Endothelial cell of umbilical vein (primary cell): ENCODE data around the gene TOMM7. TPM values are rescaled to one million over a fixed set of nuclear protein-coding genes. Genes with fewer than 3 reads are reported as not detected.

Experiments used
- BruUV-seq: library from RNA; stranded (reverse); fragments of 400-500 nt; replicated peaks from 2 replicates; lab custom pipeline; 2021; lab: Mats Ljungman, UMichigan
- CTCF ChIA-PET: fragments of 300-600, 350-600 bp; sonication (Branson Sonifier 250); formaldehyde crosslinking; loops from one replicate; lab custom pipeline; 2021; ENCODE audit warnings: antibody characterized with exemption, inconsistent platforms; lab: Charles Lee
- POLR2A ChIA-PET: fragments of 300-600, 350-600 bp; sonication (Branson Sonifier 250); formaldehyde crosslinking; loops from one replicate; lab custom pipeline; 2021; ENCODE audit warnings: antibody characterized with exemption, inconsistent platforms; lab: Charles Lee
- DNase-seq: peaks from one replicate; pipeline ENCODE4 v3.0.0-alpha.2; 2011; ENCODE audit warnings: low read depth, low spot score
- FAIRE-seq: peaks from 2 replicates; lab custom pipeline; 2011; peaks lifted over from hg19 to GRCh38; lab: Jason Lieb, UNC
- H2AFZ ChIP-seq: 2 replicates; pipeline ENCODE4 v1.6.0; 2012; ENCODE audit warnings: low read depth, low read length, control low read depth, inconsistent platforms
- H3K27ac ChIP-seq: 2 replicates; pipeline ENCODE4 v1.5.1; 2011; ENCODE audit warnings: low read depth, mild to moderate bottlenecking, control low read depth, low read length, moderate library complexity; ENCODE audit not compliant: insufficient read depth
- H3K27me3 ChIP-seq, 2 experiments: 2 replicates each; pipeline versions ENCODE4 v1.6.0 to v1.6.1; 2011; ENCODE audit warnings: low read length in 2 of 2, mixed read lengths in 1 of 2; ENCODE audit not compliant: control insufficient read depth in 2 of 2, insufficient read depth in 2 of 2
- H3K36me3 ChIP-seq, 2 experiments: 2 replicates in 1 of 2; 3 replicates in 1 of 2; pipeline ENCODE4 v1.5.1; 2011; ENCODE audit warnings: low read length in 2 of 2, mild to moderate bottlenecking in 1 of 2, moderate library complexity in 1 of 2; ENCODE audit not compliant: control insufficient read depth in 2 of 2, insufficient read depth in 2 of 2; ENCODE audit errors: extremely low read depth in 1 of 2
- H3K4me1 ChIP-seq: 3 replicates; pipeline ENCODE4 v1.5.1; 2011; ENCODE audit warnings: mild to moderate bottlenecking, low read length; ENCODE audit not compliant: control insufficient read depth, insufficient read depth; ENCODE audit errors: extremely low read depth
- H3K4me2 ChIP-seq: 2 replicates; pipeline ENCODE4 v1.6.1; 2011; ENCODE audit warnings: low read length, control low read depth, mixed read lengths; ENCODE audit not compliant: insufficient read depth
- H3K4me3 ChIP-seq, 3 experiments: fragments of 200-600 bp in 1 of 3; sonication (generic), shearing (Covaris generic) in 1 of 3; replicated peaks in 1 of 3; 2 replicates each; pipeline ENCODE4 v1.5.1; 2011 to 2016; ENCODE audit warnings: control low read depth in 3 of 3, low read length in 3 of 3, mild to moderate bottlenecking in 2 of 3, inconsistent platforms in 1 of 3, low read depth in 1 of 3, moderate library complexity in 1 of 3; ENCODE audit not compliant: insufficient read depth in 1 of 3
- H3K79me2 ChIP-seq: 2 replicates; pipeline ENCODE4 v1.6.0; 2012; ENCODE audit warnings: low read length, inconsistent platforms; ENCODE audit not compliant: control insufficient read depth, insufficient read depth
- H3K9ac ChIP-seq: replicated peaks from 2 replicates; pipeline ENCODE3; 2011; ENCODE audit warnings: low read length, control low read depth; ENCODE audit not compliant: insufficient read depth; ENCODE audit errors: extremely low read depth
- H3K9me1 ChIP-seq: replicated peaks from 3 replicates; pipeline ENCODE4 v1.6.0; 2011; ENCODE audit warnings: mild to moderate bottlenecking, low read length; ENCODE audit not compliant: control insufficient read depth, insufficient read depth; ENCODE audit errors: extremely low read depth
- H3K9me3 ChIP-seq: replicated peaks from 2 replicates; pipeline ENCODE4 v1.5.1; 2012; ENCODE audit warnings: low read length, inconsistent platforms; ENCODE audit not compliant: control insufficient read depth, insufficient read depth
- H4K20me1 ChIP-seq: replicated peaks from 2 replicates; pipeline ENCODE3; 2011; ENCODE audit warnings: mild to moderate bottlenecking, low read length; ENCODE audit not compliant: control insufficient read depth, insufficient read depth; ENCODE audit errors: extremely low read depth
- EZH2 ChIP-seq: IDR thresholded peaks from 2 replicates; pipeline ENCODE4 v1.6.1; 2012; ENCODE audit warnings: borderline replicate concordance, low read depth, mild to moderate bottlenecking, moderate library complexity, low read length, inconsistent platforms; ENCODE audit not compliant: severe bottlenecking
- FOS ChIP-seq: IDR thresholded peaks from 2 replicates; pipeline ENCODE4 v1.6.1; 2011; ENCODE audit warnings: mild to moderate bottlenecking, low read length, moderate library complexity, borderline replicate concordance; ENCODE audit not compliant: insufficient read depth
- GATA2 ChIP-seq: IDR thresholded peaks from 2 replicates; pipeline ENCODE4 v1.7.0; 2011; ENCODE audit warnings: low read depth, mild to moderate bottlenecking, moderate library complexity, mixed read lengths, low read length; ENCODE audit not compliant: insufficient read length, insufficient read depth
- JUN ChIP-seq: IDR thresholded peaks from 2 replicates; pipeline ENCODE4 v1.6.1; 2011; ENCODE audit warnings: borderline replicate concordance, low read depth; ENCODE audit not compliant: insufficient read length, insufficient read depth
- MYC ChIP-seq: IDR thresholded peaks from one replicate; pipeline ENCODE4 v1.6.1; 2011; ENCODE audit warnings: mild to moderate bottlenecking, low read depth, low read length
- POLR2A ChIP-seq: IDR thresholded peaks from 2 replicates; pipeline ENCODE4 v1.6.1; 2012; ENCODE audit warnings: low read depth, mild to moderate bottlenecking, control low read depth, low read length
- POLR2AphosphoS5 ChIP-seq: IDR thresholded peaks from 2 replicates; pipeline ENCODE4 v1.6.1; 2012; ENCODE audit warnings: low read depth, mild to moderate bottlenecking, control low read depth, low read length, moderate library complexity; ENCODE audit not compliant: insufficient read depth
- dilution Hi-C: fragments of 300-500 bp; cut with MboI; formaldehyde crosslinking; loops from one replicate; pipeline ENCODE4 v1.15.0; 2019; ENCODE audit warnings: low sequenced_read_pairs; ENCODE audit not compliant: extremely low pct_ligation_motif_present
- intact Hi-C: fragments of 100-400 bp; cut with micrococcal nuclease; formaldehyde crosslinking; loops from one replicate; pipeline ENCODE4 v1.10.0; 2022
- polyA plus RNA-seq, 4 experiments: library from polyadenylated mRNA; depleted of rRNA in 3 of 4; stranded (reverse) in 3 of 4; unstranded in 1 of 4; fragments of >200 nt; gene quantifications; 2 replicates each; pipeline versions ENCODE4 v1.2.1 to v1.2.3, GENCODE V29; 2011 to 2012; ENCODE audit warnings: missing spikeins in 1 of 4
- total RNA-seq: library from RNA; stranded (reverse); gene quantifications from 2 replicates; pipeline ENCODE4 v1.2.3, GENCODE V29; 2021
- TF ChIP-seq, protein P1 (sequence below): IDR thresholded peaks from 2 replicates; pipeline ENCODE4 v1.6.1; 2011; ENCODE audit not compliant: insufficient read depth, insufficient read length
- TF ChIP-seq, protein P2 (sequence below), 2 donors: IDR thresholded peaks; 1 replicate in 1 of 2; 2 replicates in 1 of 2; pipeline ENCODE4 v1.5.1; 2011; ENCODE audit warnings: low read length in 2 of 2, mild to moderate bottlenecking in 2 of 2, moderate library complexity in 2 of 2, control low read depth in 1 of 2, inconsistent platforms in 1 of 2, low read depth in 1 of 2; ENCODE audit not compliant: insufficient read depth in 1 of 2; ENCODE audit errors: extremely low read depth in 1 of 2

Gene TOMM7
- total and polyA plus RNA-seq, 2 donors (not counting 3 experiments of a cell fraction or from before 2014, with no cell fraction given) = 185 to 528 TPM

DNA sequence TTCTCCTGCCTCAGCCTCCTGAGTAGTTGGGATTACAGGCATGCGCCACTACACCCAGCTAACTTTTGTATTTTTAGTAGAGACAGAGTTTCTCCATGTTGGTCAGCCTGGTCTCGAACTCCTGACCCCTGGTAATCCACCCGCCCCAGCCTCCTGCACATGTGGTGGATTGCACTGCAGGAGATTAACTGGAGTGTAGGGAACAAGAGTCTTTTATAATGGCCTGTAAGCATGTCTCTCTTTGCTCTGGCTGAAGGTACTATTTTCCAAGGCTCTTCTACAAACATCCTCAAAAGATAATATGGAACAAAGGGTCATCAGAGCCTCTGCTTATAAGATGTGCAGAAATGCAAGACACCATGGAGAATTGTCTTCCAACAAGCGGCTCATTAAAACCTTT, 3.2 kb downstream of the TOMM7 start:
- Histone ChIP-seq H3K4me2 (no peak overlapping the region), H3K79me2 (peaks cover 30% of the 10 kb centered on the region), H3K9me1 (no peaks in the 10 kb centered on the region), H3K27me3 (no peaks in the 10 kb centered on the region), H3K4me1 (peaks cover 5% of the 10 kb centered on the region), H3K4me3 (no peak overlapping the region), H3K9me3 (no peaks in the 10 kb centered on the region), H4K20me1 (no peaks in the 10 kb centered on the region), H3K27ac (no peak overlapping the region), H2AFZ (no peak overlapping the region), H3K9ac (no peak overlapping the region), H3K36me3 (peaks cover 4% of the 10 kb centered on the region in 2 experiments)
- intact Hi-C loops = no loop called here
- dilution Hi-C loops = no loop called here
- POLR2A ChIA-PET = no interaction called here
- BruUV-seq = no TSS peak
- TF ChIP-seq FOS (no peak), POLR2A (no peak), MYC (no peak), EZH2 (no peak), JUN (no peak), GATA2 (no peak), POLR2AphosphoS5 (no peak)
- TF ChIP-seq, protein P1, sequence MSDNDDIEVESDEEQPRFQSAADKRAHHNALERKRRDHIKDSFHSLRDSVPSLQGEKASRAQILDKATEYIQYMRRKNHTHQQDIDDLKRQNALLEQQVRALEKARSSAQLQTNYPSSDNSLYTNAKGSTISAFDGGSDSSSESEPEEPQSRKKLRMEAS = no peak
- TF ChIP-seq, protein P2, sequence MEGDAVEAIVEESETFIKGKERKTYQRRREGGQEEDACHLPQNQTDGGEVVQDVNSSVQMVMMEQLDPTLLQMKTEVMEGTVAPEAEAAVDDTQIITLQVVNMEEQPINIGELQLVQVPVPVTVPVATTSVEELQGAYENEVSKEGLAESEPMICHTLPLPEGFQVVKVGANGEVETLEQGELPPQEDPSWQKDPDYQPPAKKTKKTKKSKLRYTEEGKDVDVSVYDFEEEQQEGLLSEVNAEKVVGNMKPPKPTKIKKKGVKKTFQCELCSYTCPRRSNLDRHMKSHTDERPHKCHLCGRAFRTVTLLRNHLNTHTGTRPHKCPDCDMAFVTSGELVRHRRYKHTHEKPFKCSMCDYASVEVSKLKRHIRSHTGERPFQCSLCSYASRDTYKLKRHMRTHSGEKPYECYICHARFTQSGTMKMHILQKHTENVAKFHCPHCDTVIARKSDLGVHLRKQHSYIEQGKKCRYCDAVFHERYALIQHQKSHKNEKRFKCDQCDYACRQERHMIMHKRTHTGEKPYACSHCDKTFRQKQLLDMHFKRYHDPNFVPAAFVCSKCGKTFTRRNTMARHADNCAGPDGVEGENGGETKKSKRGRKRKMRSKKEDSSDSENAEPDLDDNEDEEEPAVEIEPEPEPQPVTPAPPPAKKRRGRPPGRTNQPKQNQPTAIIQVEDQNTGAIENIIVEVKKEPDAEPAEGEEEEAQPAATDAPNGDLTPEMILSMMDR (IDR thresholded peaks at IDR 0.05; ENCODE audit: extremely low read depth in 1 of 2, insufficient read depth in 1 of 2, low read depth in 1 of 2, low read length in 2 of 2) = no peak
- FAIRE-seq (no peak), DNase-seq (no peak)
- CTCF ChIA-PET = no interaction called here
